NCI-H2196 treated with DMSO at 0.1 percent for 48 hours (cell line): ENCODE data around the gene TMPRSS3.
A peak's percentile ranks its signal among the peaks of the same experiment; 100 is the strongest.

Source experiments
- DNase-seq: peaks from one replicate; lab custom pipeline; 2025; ENCODE audit not compliant: unreplicated experiment; lab: John Stamatoyannopoulos, UW

TMPRSS3 gene

DNA sequence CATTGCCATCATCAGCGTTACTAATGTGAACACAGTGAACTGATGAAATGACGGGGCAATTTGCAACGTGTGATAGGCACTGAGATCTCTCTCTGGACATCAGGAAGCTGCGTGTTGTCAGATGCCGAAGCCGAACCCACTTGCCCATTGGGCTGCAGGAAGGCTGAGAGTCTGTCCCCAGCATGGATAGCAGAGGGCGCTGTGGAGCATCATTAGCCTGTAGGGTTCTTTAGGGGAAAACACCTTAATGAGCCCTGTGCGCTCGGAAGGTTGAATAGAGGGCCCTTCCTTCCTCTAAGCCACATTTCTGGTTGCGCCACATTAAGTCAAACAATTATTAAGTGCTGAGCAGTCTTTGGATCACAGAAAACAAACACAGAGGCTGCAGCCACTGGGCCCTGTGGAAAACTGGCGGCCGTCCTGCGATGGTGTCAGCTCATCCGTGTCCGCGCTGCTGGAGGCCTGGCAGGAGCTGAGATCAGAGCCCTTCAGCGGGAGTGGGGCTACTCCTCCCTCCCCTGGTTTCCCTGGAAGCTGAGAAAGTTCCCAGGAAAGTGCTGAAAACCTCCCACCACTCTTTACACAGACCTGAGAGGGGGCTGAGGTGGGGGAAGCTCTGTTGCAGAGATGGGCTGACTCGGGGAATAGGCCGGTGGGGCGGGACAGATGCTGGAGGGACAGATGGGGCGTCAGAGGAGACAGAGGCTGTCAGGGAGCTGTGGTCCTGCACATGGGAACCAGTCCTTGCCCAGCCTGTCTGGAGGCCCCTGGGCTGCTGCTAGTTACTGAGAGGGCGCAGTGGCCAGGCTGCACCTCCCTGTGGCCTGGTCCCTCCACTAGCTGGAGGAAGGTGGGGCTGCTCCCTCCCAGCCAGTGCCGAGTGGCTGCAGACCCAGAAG is 57.8 kb downstream of the TMPRSS3 start:
- peak; percentile 89 for DNase-seq

DNA sequence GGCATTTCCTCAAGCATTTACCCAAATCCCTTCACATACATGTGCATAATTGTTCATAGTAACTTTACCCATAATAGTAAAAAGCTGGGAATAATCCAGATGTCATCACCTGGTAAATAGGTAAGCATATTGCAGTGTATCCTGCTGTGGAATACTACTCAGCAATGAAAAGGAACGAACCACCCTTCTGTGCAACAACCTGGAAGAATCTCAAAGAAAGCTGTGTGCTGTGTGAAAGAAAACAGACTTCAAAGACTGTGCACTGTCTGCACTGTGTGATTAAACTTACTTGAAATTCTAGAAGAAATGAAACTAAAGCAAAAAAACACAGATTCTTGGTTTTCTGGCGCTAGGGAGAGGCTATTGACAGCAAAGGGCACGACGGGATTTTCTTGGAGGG is 58.6 kb downstream of the TMPRSS3 start:
- no peak for DNase-seq

DNA sequence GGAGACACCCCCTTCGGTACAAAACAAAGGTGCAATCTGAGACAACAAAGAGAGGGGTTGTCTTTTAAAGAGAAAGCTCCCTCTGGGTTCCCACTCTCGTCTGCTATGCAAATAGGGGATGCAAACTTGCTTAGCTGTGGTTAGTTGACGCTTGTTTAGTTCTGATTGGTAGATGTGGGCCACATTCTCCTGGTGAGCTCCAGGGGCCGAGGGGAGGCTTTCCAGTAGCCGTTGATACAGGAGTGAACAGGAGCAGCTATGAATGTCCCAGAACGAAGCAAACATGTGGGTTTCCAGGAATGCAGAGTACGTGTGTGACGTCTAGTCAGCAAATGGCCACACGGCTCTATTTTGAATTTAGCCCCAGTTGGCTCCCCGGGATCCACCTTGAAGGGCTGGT is 59.8 kb downstream of the TMPRSS3 start:
- no peak for DNase-seq

DNA sequence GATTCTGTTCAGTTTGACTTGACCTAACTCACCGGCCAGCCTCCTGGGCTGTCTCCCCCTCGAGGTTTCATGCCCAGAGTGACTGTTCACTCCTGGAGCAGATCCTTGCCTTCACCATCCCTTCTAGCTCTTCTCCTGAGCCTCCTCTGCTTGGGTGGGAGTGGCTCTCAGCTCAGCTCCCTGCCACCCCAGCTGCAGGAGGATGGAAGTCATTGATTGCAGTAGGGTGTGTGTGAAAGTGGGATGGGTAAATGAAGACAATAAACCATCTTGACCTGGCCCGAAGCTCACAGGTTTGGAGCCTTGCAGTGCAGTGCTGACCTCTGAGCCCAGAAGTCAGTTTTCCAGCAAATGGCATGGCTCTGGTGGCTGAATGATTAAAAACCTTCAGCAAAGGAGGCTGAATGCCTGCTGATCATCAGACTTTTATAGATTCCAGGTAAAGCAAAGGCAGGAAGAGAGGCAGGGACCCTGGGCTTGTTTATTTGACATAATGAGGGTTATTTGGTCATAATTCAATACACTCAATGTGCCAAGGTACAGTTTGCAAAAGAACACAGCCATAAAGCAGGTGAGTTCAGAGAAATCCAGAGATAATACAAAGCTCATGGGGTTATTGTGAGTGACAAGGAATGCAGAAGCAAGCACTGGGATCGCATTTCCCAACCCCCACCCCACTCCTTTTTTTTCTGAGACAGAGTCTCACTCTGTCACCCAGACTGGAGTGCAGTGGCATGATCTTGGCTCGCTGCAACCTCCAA is 63.1 kb downstream of the TMPRSS3 start:
- DNase-seq: no peak

DNA sequence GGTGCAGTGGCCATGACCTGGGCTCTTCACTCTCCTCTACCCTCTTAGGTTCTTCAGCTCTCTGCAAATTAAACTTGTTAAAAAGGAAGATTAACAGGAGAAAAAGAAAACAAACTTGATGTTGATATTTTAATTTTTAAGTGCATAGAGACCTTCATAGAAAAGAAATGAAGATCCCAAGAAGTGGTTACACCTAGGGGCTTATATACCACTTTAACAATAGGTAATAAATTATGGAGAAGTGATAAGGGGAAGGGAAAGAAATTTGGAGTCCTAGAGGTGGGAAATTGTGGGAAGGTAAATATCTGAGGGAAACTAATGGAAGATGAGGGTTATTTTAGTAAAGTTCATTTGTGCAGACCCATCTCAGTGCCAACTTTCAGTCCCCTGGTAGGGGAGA is 64.2 kb downstream of the TMPRSS3 start:
- DNase-seq: no peak

DNA sequence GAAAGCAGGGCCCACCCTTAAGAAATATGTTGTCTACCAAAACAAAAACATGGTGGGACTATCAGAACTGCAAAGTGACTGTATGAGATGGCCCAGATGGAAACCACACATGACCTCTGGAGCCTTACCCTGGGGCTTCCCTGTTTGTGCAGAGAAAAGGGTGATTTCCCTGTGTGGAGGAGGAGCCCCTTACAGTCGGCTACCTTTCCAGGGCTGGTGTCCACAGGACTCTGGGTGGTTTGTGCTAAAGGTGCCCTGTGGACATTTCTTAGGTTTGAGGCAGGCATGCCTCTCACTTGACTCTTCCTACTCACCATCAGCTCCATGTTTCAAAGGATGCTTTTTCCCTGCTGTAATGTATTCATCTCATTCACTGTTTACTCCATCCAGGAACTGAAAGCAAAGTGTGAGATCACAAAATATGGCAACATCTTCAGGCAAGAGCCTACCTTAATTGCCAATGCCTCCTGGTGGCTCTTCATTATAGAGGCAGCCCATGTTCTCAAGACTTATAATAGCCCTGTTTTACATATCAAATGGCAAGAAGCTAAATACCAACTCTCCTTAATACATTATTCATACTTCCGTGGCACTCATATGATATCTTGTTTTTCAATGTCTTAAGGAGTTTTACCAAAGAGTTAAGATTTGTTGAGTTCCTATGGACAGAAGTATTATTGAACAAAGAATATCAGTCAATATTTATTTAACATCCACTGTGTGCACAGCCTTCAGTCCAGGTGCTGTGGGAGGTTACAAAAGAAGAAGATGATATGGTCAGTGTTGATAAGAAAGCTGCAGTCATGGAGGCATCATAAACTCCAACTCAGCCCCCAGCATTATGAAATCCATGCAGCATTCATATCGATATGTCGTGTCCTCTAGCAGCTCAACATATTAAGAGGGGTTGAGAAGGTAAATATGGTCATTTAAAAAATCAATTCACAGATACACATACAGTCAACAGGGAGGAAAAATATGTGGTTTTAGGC is 65.2 kb downstream of the TMPRSS3 start:
- DNase-seq: no peak

DNA sequence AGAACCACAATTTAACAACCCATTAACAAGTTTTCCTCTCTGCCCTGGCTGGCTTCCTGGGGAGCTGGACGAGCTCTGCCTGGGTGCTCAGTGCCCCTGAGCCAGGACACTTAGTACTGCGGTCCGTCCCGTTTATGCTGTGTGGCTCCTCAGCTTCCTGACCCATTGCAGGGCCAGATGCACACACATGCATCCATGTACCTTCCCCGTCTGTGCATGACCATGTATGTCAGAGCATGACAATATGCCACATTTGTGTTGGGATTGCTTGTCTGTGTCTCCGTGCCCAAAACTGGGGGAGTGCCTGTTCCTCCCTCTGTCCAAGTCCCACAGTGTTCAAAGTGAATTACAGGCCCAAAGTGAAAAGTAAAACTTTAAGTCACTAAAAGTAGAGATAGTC is 71.0 kb downstream of the TMPRSS3 start:
- no peak for DNase-seq
